CD14-positive monocyte (primary cell): ENCODE measurements around the gene IFT74. TPM values are rescaled to one million over a fixed set of nuclear protein-coding genes. Genes with fewer than 3 reads are reported as not detected.

Experiments used
- DNase-seq, 3 donors: peaks; one replicate each; pipeline ENCODE4 v3.0.0-alpha.2; 2011 to 2022
- H2AFZ ChIP-seq: 2 replicates; pipeline ENCODE4 v1.6.0; 2012; ENCODE audit warnings: mild to moderate bottlenecking, low read depth, low read length, inconsistent platforms; ENCODE audit not compliant: insufficient read depth, poor library complexity, severe bottlenecking
- H3K27ac ChIP-seq, 2 donors: 1 replicate in 1 of 2; 2 replicates in 1 of 2; pipeline ENCODE4 v1.5.1; 2012 to 2013; ENCODE audit warnings: low read length in 2 of 2, control low read depth in 1 of 2, inconsistent platforms in 1 of 2, low read depth in 1 of 2, mild to moderate bottlenecking in 1 of 2
- H3K27me3 ChIP-seq, 2 donors: one replicate each; pipeline versions ENCODE4 v1.6.0 to v1.6.1; 2011 to 2013; ENCODE audit warnings: low read length in 2 of 2; ENCODE audit not compliant: control insufficient read depth in 2 of 2, insufficient read depth in 2 of 2
- H3K36me3 ChIP-seq, 2 donors: replicated peaks in 1 of 2; 1 replicate in 1 of 2; 2 replicates in 1 of 2; pipeline versions ENCODE4 v1.5.1 to v1.6.1; 2012 to 2013; ENCODE audit warnings: low read length in 2 of 2, control low read depth in 1 of 2, inconsistent platforms in 1 of 2, mild to moderate bottlenecking in 1 of 2; ENCODE audit not compliant: insufficient read depth in 2 of 2, control insufficient read depth in 1 of 2
- H3K4me1 ChIP-seq, 2 donors: 1 replicate in 1 of 2; 2 replicates in 1 of 2; pipeline versions ENCODE4 v1.5.1 to v1.6.1; 2012 to 2013; ENCODE audit warnings: low read length in 2 of 2, control low read depth in 1 of 2, inconsistent platforms in 1 of 2, mild to moderate bottlenecking in 1 of 2, moderate library complexity in 1 of 2; ENCODE audit not compliant: insufficient read depth in 2 of 2, control insufficient read depth in 1 of 2
- H3K4me2 ChIP-seq: replicated peaks from 2 replicates; pipeline ENCODE3; 2012; ENCODE audit warnings: low read length, moderate library complexity, mild to moderate bottlenecking; ENCODE audit not compliant: poor library complexity, severe bottlenecking; ENCODE audit errors: extremely low read depth
- H3K4me3 ChIP-seq, 3 experiments: fragments of 200-600 bp in 1 of 3; sonication (generic) in 1 of 3; replicated peaks in 1 of 3; 1 replicate in 2 of 3; 2 replicates in 1 of 3; pipeline ENCODE4 v1.5.1; 2011 to 2013; ENCODE audit warnings: low read length in 3 of 3, mild to moderate bottlenecking in 3 of 3, control low read depth in 2 of 3, low read depth in 2 of 3, inconsistent platforms in 1 of 3, moderate library complexity in 1 of 3
- H3K79me2 ChIP-seq: 2 replicates; pipeline ENCODE4 v1.6.0; 2012; ENCODE audit warnings: mild to moderate bottlenecking, control low read depth, inconsistent platforms, low read length, moderate library complexity; ENCODE audit not compliant: insufficient read depth
- H3K9ac ChIP-seq: 2 replicates; pipeline ENCODE4 v1.6.0; 2017; ENCODE audit warnings: low read length, mild to moderate bottlenecking; ENCODE audit not compliant: insufficient read depth, poor library complexity, severe bottlenecking
- H3K9me3 ChIP-seq, 2 donors: replicated peaks in 1 of 2; 1 replicate in 1 of 2; 2 replicates in 1 of 2; pipeline versions ENCODE4 v1.5.1 to v1.6.1; 2012 to 2013; ENCODE audit warnings: low read length in 2 of 2, control low read depth in 1 of 2; ENCODE audit not compliant: control insufficient read depth in 1 of 2, insufficient read depth in 1 of 2
- H4K20me1 ChIP-seq: 2 replicates; pipeline ENCODE4 v1.6.0; 2012; ENCODE audit warnings: mild to moderate bottlenecking, low read length, control low read depth, moderate library complexity; ENCODE audit not compliant: insufficient read depth
- H3K27ac Mint-ChIP-seq, 7 donors: one replicate each; pipeline ENCODE4 v1.8.0; 2020; ENCODE audit warnings: mild to moderate bottlenecking in 7 of 7, mixed read lengths in 7 of 7, moderate library complexity in 6 of 7, inconsistent platforms in 2 of 7
- H3K27me3 Mint-ChIP-seq, 3 donors: one replicate each; pipeline ENCODE4 v1.8.0; 2021 to 2022; ENCODE audit warnings: low read depth in 3 of 3, mild to moderate bottlenecking in 3 of 3, mixed read lengths in 3 of 3, moderate library complexity in 3 of 3, inconsistent platforms in 1 of 3
- H3K36me3 Mint-ChIP-seq, 2 donors: one replicate each; pipeline ENCODE4 v1.8.0; 2020; ENCODE audit warnings: mixed read lengths in 2 of 2, inconsistent platforms in 1 of 2, mild to moderate bottlenecking in 1 of 2
- H3K4me1 Mint-ChIP-seq: one replicate; pipeline ENCODE4 v1.8.0; 2020; ENCODE audit warnings: mild to moderate bottlenecking, mixed read lengths
- H3K4me3 Mint-ChIP-seq, 2 donors: one replicate each; pipeline ENCODE4 v1.8.0; 2020; ENCODE audit warnings: mild to moderate bottlenecking in 2 of 2, mixed read lengths in 2 of 2, moderate library complexity in 1 of 2
- H3K9me3 Mint-ChIP-seq, 7 donors: one replicate each; pipeline ENCODE4 v1.8.0; 2020 to 2022; ENCODE audit warnings: mixed read lengths in 7 of 7, mild to moderate bottlenecking in 6 of 7, moderate library complexity in 6 of 7, inconsistent platforms in 2 of 7
- WGBS: methylation state at CpG from one replicate; pipeline ENCODE4 v1.1.5; 2013; ENCODE audit warnings: missing lambda C conversion rate; ENCODE audit not compliant: insufficient coverage; 5-methylcytosine and 5-hydroxymethylcytosine counted together
- intact Hi-C, 2 donors: fragments of 100-400 bp; cut with micrococcal nuclease; formaldehyde crosslinking; loops; one replicate each; pipeline versions ENCODE4 v1.15.0 to v1.15.1; 2023
- polyA plus RNA-seq, 3 donors: library from polyadenylated mRNA; depleted of rRNA in 1 of 3; unstranded in 2 of 3; stranded (reverse) in 1 of 3; fragments of 300-500 nt in 2 of 3; fragments of >200 nt in 1 of 3; fragmentation: Illumina TruSeq in 2 of 3; gene quantifications; 1 replicate in 2 of 3; 2 replicates in 1 of 3; pipeline ENCODE4 v1.2.3, GENCODE V29; 2012 to 2021
- TF ChIP-seq, protein P1 (sequence below): fragments of 200-600 bp; IDR thresholded peaks from one replicate; pipeline ENCODE4 v1.8.0; 2022; ENCODE audit warnings: antibody characterized with exemption, mild to moderate bottlenecking

The IFT74 gene
- polyA plus RNA-seq, 3 donors, result 2.6 to 6.0 (median 3.7) TPM

DNA sequence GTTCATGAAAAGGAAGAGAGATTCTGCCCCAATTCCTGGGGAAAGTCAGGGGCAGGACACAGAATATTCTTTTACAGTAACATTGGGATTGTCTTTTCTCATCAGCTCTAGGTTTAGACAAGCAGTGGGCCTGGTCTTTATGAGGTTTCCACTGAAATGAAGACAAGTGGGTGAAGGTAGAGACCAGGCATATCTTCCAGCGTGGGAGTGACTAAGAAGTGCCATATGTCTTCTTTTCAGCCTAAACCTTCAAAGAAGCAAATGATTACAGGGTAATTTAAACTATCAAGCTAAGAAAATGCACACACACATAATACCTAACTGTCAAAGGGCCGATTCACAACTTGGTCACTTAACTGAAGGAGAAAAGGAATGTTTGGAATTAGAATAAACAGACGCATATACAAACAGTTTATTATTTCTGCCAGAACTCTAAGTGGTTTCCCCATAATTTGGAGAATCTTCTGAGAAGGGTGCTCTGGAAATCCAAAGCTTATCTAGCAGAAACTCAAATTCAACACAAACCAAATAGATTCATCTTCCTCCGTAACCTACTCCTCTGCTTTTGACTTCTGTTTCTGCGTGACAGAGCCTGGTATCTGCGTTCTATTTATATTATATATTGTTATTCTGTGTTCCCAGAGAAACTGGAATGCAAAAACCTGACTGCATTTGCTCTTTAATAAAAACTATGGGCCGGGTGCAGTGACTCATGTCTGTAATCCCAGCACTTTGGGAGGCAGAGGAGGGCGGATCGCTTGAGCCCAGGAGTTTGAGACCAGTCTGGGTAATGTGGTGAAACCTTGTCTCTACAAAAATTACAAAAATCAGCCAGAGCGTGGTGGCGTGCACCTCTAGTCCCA is 130.8 kb downstream of the IFT74 start:
- WGBS, result 100% methylated on average over 1 of the region's 11 CpGs
- H3K4me1 ChIP-seq, result no peaks in the 10 kb centered on the region
- H3K9ac ChIP-seq, result no peak overlapping the region
- intact Hi-C loops, result no loop called here
- H3K27ac ChIP-seq, result no peak overlapping the region
- no peaks in the 10 kb centered on the region for H3K79me2 ChIP-seq
- H3K9me3 ChIP-seq, result no peaks in the 10 kb centered on the region
- no peaks in the 10 kb centered on the region for H3K27me3 ChIP-seq
- H3K4me2 ChIP-seq, result no peak overlapping the region
- no peak overlapping the region for H3K4me3 ChIP-seq
- H4K20me1 ChIP-seq, result no peaks in the 10 kb centered on the region
- no peak overlapping the region for H2AFZ ChIP-seq
- Mint-ChIP-seq H3K36me3 (no peaks in the 10 kb centered on the region), H3K4me3 (no peak overlapping the region), H3K4me1 (no peaks in the 10 kb centered on the region), H3K9me3 (peaks cover 0 to 7% (median 0%) of the 10 kb centered on the region in 7 donors), H3K27me3 (peaks cover 0 to 2% (median 2%) of the 10 kb centered on the region in 3 donors), H3K27ac (no peak overlapping the region)
- no peaks in the 10 kb centered on the region for H3K36me3 ChIP-seq
- DNase-seq, result no peak
- TF ChIP-seq, protein P1, sequence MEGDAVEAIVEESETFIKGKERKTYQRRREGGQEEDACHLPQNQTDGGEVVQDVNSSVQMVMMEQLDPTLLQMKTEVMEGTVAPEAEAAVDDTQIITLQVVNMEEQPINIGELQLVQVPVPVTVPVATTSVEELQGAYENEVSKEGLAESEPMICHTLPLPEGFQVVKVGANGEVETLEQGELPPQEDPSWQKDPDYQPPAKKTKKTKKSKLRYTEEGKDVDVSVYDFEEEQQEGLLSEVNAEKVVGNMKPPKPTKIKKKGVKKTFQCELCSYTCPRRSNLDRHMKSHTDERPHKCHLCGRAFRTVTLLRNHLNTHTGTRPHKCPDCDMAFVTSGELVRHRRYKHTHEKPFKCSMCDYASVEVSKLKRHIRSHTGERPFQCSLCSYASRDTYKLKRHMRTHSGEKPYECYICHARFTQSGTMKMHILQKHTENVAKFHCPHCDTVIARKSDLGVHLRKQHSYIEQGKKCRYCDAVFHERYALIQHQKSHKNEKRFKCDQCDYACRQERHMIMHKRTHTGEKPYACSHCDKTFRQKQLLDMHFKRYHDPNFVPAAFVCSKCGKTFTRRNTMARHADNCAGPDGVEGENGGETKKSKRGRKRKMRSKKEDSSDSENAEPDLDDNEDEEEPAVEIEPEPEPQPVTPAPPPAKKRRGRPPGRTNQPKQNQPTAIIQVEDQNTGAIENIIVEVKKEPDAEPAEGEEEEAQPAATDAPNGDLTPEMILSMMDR, result no peak

DNA sequence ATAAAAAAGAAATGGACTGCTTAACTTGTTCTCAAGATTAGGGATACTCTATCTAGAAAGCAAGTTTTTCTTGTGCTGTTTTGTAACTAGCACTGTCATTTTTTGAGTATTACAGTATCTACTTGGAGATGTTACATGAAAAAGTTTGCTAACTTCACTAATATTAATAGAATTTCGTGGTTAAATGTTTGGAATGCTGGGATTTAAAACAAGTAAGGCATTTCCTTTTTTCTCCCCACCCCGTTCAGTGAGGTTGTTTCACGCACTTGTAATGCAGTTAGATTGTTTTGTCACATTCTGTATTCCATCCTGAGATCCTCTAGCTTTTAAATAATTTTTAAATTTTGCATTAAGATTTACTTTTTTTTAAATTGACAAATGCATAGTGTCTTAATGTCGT is 132.8 kb downstream of the IFT74 start:
- Histone ChIP-seq H3K4me2 (no peak overlapping the region), H3K9ac (no peak overlapping the region), H3K79me2 (no peaks in the 10 kb centered on the region), H3K9me3 (peaks cover 0 to 7% of the 10 kb centered on the region in 2 donors), H3K36me3 (no peaks in the 10 kb centered on the region), H4K20me1 (no peaks in the 10 kb centered on the region), H3K4me1 (no peaks in the 10 kb centered on the region), H3K4me3 (no peak overlapping the region), H3K27me3 (no peaks in the 10 kb centered on the region), H2AFZ (no peak overlapping the region), H3K27ac (no peak overlapping the region)
- H3K27me3 Mint-ChIP-seq, result peaks cover 0 to 5% (median 2%) of the 10 kb centered on the region in 3 donors
- H3K4me3 Mint-ChIP-seq, result no peak overlapping the region
- intact Hi-C loops, result no loop called here
- H3K36me3 Mint-ChIP-seq, result no peaks in the 10 kb centered on the region
- DNase-seq, result no peak
- no peak overlapping the region for H3K27ac Mint-ChIP-seq
- H3K4me1 Mint-ChIP-seq, result peaks cover 6% of the 10 kb centered on the region
- TF ChIP-seq, protein P1, result no peak
- WGBS, result no CpG with 5 or more reads among the region's 4 CpGs
- peaks cover 0 to 6% (median 5%) of the 10 kb centered on the region in 7 donors for H3K9me3 Mint-ChIP-seq
